ENCODE results near the gene ZNF462. TPM values are rescaled to one million over a fixed set of nuclear protein-coding genes. Genes with fewer than 3 reads are reported as not detected.

Gene ZNF462
- total and polyA plus RNA-seq, 2 experiments from 2014 or later, result 40.0 to 101 TPM

DNA sequence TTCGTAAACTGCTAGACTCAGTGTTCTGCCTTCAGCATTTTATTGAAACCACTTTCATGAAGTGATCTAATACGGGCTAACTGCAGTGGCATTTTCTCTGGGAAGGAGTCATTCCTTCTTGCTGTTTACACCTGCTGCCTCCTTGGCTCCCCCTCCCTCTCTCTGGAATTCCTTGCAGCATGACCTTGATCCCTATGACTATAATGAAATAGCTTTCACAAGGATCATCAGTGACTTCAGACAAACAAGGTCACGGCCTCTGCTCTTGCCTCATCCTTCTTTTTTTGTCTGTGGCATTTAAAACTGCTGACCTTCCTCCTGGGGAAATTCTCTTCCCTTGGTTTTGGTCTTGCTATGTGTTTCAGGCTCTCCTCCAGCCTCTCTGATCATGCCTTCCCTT is 90.2 kb downstream of the ZNF462 start:
- no peak for ATAC-seq
- no peak overlapping the region for H2AFZ ChIP-seq
- peaks cover 6% of the 10 kb centered on the region; the same call in 1 of the 2 replicates for H3K9me2 ChIP-seq (ENCODE audit: insufficient read depth)
- H3K36me3 ChIP-seq (ENCODE audit: insufficient read depth), result peaks cover 23% of the 10 kb centered on the region
- Mint-ChIP-seq H3K36me3 (ENCODE audit: low read depth) (peaks cover 69% of the 10 kb centered on the region), H3K27me3 (ENCODE audit: insufficient read depth, low read depth, poor library complexity) (peaks cover 4% of the 10 kb centered on the region), H3K9me3 (no peaks in the 10 kb centered on the region), H3K4me1 (peaks cover 25% of the 10 kb centered on the region), H3K4me3 (no peak overlapping the region), H3K27ac (peak overlapping the region; percentile 39)
- peaks cover 6% of the 10 kb centered on the region; the same call in 1 of the 2 replicates for H3K4me1 ChIP-seq (ENCODE audit: insufficient read depth)
- peaks cover 10% of the 10 kb centered on the region; the same call in 1 of the 2 replicates for H4K20me1 ChIP-seq (replicated peaks; ENCODE audit: insufficient read depth)
- no peak overlapping the region for H3K27ac ChIP-seq (ENCODE audit: low read depth)
- no peaks in the 10 kb centered on the region for H3F3A ChIP-seq (replicated peaks; ENCODE audit: low read depth)
- no peak overlapping the region for H3K4me3 ChIP-seq
- TF ChIP-seq JUNB (IDR thresholded peaks at IDR 0.05; ENCODE audit: unreplicated experiment), result no peak
- no peak for TF ChIP-seq ZNF331 (CRISPR knock-in tag; IDR thresholded peaks at IDR 0.05; ENCODE audit: low read depth)
- no peak for TF ChIP-seq EZH2 (IDR thresholded peaks at IDR 0.05; ENCODE audit: low read depth, unreplicated experiment)
- no peak for TF ChIP-seq NANOG (IDR thresholded peaks at IDR 0.05; ENCODE audit: borderline replicate concordance)
- no peak for TF ChIP-seq CREB1 (CRISPR knock-in tag; IDR thresholded peaks at IDR 0.05; ENCODE audit: low read depth)
- TF ChIP-seq, protein P1, sequence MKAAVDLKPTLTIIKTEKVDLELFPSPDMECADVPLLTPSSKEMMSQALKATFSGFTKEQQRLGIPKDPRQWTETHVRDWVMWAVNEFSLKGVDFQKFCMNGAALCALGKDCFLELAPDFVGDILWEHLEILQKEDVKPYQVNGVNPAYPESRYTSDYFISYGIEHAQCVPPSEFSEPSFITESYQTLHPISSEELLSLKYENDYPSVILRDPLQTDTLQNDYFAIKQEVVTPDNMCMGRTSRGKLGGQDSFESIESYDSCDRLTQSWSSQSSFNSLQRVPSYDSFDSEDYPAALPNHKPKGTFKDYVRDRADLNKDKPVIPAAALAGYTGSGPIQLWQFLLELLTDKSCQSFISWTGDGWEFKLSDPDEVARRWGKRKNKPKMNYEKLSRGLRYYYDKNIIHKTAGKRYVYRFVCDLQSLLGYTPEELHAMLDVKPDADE (IDR thresholded peaks at IDR 0.05), result no peak
- TF ChIP-seq POLR2AphosphoS5 (IDR thresholded peaks at IDR 0.05; ENCODE audit: low read depth), result no peak
- TF ChIP-seq, protein P2, sequence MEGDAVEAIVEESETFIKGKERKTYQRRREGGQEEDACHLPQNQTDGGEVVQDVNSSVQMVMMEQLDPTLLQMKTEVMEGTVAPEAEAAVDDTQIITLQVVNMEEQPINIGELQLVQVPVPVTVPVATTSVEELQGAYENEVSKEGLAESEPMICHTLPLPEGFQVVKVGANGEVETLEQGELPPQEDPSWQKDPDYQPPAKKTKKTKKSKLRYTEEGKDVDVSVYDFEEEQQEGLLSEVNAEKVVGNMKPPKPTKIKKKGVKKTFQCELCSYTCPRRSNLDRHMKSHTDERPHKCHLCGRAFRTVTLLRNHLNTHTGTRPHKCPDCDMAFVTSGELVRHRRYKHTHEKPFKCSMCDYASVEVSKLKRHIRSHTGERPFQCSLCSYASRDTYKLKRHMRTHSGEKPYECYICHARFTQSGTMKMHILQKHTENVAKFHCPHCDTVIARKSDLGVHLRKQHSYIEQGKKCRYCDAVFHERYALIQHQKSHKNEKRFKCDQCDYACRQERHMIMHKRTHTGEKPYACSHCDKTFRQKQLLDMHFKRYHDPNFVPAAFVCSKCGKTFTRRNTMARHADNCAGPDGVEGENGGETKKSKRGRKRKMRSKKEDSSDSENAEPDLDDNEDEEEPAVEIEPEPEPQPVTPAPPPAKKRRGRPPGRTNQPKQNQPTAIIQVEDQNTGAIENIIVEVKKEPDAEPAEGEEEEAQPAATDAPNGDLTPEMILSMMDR (conservative IDR thresholded peaks at IDR 0.05; ENCODE audit: low read depth in 2 of 2), result no peak
- TF ChIP-seq EZH2phosphoT487 (IDR thresholded peaks at IDR 0.05; ENCODE audit: unreplicated experiment), result no peak
- TF ChIP-seq, protein P3, sequence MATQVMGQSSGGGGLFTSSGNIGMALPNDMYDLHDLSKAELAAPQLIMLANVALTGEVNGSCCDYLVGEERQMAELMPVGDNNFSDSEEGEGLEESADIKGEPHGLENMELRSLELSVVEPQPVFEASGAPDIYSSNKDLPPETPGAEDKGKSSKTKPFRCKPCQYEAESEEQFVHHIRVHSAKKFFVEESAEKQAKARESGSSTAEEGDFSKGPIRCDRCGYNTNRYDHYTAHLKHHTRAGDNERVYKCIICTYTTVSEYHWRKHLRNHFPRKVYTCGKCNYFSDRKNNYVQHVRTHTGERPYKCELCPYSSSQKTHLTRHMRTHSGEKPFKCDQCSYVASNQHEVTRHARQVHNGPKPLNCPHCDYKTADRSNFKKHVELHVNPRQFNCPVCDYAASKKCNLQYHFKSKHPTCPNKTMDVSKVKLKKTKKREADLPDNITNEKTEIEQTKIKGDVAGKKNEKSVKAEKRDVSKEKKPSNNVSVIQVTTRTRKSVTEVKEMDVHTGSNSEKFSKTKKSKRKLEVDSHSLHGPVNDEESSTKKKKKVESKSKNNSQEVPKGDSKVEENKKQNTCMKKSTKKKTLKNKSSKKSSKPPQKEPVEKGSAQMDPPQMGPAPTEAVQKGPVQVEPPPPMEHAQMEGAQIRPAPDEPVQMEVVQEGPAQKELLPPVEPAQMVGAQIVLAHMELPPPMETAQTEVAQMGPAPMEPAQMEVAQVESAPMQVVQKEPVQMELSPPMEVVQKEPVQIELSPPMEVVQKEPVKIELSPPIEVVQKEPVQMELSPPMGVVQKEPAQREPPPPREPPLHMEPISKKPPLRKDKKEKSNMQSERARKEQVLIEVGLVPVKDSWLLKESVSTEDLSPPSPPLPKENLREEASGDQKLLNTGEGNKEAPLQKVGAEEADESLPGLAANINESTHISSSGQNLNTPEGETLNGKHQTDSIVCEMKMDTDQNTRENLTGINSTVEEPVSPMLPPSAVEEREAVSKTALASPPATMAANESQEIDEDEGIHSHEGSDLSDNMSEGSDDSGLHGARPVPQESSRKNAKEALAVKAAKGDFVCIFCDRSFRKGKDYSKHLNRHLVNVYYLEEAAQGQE (IDR thresholded peaks at IDR 0.05; ENCODE audit: unreplicated experiment), result no peak
- no peak for TF ChIP-seq ZNF114 (CRISPR knock-in tag; IDR thresholded peaks at IDR 0.05)
- TF ChIP-seq STAT1 (IDR thresholded peaks at IDR 0.05; ENCODE audit: unreplicated experiment), result no peak
- TF ChIP-seq, protein P4, sequence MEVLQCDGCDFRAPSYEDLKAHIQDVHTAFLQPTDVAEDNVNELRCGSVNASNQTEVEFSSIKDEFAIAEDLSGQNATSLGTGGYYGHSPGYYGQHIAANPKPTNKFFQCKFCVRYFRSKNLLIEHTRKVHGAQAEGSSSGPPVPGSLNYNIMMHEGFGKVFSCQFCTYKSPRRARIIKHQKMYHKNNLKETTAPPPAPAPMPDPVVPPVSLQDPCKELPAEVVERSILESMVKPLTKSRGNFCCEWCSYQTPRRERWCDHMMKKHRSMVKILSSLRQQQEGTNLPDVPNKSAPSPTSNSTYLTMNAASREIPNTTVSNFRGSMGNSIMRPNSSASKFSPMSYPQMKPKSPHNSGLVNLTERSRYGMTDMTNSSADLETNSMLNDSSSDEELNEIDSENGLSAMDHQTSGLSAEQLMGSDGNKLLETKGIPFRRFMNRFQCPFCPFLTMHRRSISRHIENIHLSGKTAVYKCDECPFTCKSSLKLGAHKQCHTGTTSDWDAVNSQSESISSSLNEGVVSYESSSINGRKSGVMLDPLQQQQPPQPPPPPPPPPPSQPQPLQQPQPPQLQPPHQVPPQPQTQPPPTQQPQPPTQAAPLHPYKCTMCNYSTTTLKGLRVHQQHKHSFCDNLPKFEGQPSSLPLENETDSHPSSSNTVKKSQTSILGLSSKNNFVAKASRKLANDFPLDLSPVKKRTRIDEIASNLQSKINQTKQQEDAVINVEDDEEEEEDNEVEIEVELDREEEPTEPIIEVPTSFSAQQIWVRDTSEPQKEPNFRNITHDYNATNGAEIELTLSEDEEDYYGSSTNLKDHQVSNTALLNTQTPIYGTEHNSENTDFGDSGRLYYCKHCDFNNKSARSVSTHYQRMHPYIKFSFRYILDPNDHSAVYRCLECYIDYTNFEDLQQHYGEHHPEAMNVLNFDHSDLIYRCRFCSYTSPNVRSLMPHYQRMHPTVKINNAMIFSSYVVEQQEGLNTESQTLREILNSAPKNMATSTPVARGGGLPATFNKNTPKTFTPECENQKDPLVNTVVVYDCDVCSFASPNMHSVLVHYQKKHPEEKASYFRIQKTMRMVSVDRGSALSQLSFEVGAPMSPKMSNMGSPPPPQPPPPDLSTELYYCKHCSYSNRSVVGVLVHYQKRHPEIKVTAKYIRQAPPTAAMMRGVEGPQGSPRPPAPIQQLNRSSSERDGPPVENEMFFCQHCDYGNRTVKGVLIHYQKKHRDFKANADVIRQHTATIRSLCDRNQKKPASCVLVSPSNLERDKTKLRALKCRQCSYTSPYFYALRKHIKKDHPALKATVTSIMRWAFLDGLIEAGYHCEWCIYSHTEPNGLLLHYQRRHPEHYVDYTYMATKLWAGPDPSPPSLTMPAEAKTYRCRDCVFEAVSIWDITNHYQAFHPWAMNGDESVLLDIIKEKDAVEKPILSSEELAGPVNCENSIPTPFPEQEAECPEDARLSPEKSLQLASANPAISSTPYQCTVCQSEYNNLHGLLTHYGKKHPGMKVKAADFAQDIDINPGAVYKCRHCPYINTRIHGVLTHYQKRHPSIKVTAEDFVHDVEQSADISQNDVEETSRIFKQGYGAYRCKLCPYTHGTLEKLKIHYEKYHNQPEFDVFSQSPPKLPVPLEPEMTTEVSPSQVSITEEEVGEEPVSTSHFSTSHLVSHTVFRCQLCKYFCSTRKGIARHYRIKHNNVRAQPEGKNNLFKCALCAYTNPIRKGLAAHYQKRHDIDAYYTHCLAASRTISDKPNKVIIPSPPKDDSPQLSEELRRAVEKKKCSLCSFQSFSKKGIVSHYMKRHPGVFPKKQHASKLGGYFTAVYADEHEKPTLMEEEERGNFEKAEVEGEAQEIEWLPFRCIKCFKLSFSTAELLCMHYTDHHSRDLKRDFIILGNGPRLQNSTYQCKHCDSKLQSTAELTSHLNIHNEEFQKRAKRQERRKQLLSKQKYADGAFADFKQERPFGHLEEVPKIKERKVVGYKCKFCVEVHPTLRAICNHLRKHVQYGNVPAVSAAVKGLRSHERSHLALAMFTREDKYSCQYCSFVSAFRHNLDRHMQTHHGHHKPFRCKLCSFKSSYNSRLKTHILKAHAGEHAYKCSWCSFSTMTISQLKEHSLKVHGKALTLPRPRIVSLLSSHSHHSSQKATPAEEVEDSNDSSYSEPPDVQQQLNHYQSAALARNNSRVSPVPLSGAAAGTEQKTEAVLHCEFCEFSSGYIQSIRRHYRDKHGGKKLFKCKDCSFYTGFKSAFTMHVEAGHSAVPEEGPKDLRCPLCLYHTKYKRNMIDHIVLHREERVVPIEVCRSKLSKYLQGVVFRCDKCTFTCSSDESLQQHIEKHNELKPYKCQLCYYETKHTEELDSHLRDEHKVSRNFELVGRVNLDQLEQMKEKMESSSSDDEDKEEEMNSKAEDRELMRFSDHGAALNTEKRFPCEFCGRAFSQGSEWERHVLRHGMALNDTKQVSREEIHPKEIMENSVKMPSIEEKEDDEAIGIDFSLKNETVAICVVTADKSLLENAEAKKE (CRISPR knock-in tag; IDR thresholded peaks at IDR 0.05), result no peak
- H3K79me2 ChIP-seq (replicated peaks; ENCODE audit: insufficient read depth), result peaks cover 57% of the 10 kb centered on the region
- H3K4me2 ChIP-seq, result no peak overlapping the region
- H3K27me3 ChIP-seq (ENCODE audit: insufficient read depth), result no peaks in the 10 kb centered on the region
- DNase-seq (ENCODE audit: low spot score), result peak; percentile 14
